Activated CD4-positive, alpha-beta T cell treated with anti-CD3 and anti-CD28 coated beads for 24 hours (primary cell): ENCODE results near the gene CEACAM19.
"Not testable (repeated sequence)": the region's sequence is repeated elsewhere in the genome, so short reads cannot be mapped to it uniquely, and the experiment has no call there.

Experiments used
- DNase-seq, 2 donors: peaks; one replicate each; pipeline ENCODE4 v3.0.0-alpha.2; 2020; ENCODE audit warnings: low read depth in 2 of 2

The CEACAM19 gene

DNA sequence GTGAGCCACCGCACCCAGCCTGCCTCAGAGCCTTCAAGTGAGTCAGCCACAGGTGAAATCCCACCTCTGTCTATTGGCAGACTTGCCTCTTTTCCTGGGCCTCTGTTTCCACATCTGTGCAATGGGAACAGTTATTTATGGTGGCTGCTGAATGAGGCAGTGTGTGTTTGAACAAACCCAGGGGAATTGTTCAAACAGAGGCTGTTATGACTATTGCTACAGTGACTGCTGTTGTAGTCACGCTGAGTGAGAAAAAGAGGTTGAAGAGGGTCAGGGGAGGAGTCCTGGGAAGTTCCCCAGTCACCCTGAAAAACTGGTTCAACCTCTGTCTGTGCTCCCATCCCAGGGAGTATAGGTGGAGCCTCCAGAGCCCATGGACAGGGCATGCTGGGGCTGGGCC is at the start of gene CEACAM19:
Gene CEACAM19 (plus strand): TSS at position 83 of the 400 bp plus-strand sequence. CDS start 450 bp downstream, outside the sequence.
- DNase-seq = no peak

GRCh38 chr19:44623080-44623479 is 48.2 kb upstream of the CEACAM19 start:
- DNase-seq = no peak

- DNase-seq = no peak
Observed at GRCh38 chr19:44623626-44624025, 47.7 kb upstream of the CEACAM19 start.

DNA sequence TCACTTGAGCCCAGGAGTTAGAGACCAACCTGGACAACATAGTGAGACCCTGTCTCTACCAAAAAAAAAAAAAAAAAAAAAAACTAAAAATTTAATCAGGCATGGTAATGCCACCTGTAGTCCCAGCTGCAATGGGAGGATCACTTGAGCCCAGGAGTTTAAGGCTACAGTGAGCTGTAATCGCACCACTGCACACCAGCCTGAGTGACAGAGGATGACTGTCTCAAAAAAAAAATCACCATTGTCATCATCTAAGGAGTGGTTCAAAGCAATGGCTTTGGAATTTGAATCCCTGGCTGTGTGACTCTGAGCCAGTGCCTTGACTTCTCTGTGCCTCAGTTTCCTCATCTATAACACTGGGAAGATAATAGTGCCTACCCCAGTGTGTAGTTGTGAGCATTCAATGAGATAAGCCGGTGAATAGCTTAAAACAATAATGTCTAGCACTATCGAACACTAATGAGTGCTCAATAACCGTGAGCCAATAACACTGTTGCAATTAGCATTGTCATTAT is 46.4 kb upstream of the CEACAM19 start:
- no peak for DNase-seq

GRCh38 chr19:44625637-44626036 is 45.6 kb upstream of the CEACAM19 start:
- DNase-seq = not testable (repeated sequence)

- no peak for DNase-seq
Observed at GRCh38 chr19:44626048-44626624, 45.1 kb upstream of the CEACAM19 start.

DNA sequence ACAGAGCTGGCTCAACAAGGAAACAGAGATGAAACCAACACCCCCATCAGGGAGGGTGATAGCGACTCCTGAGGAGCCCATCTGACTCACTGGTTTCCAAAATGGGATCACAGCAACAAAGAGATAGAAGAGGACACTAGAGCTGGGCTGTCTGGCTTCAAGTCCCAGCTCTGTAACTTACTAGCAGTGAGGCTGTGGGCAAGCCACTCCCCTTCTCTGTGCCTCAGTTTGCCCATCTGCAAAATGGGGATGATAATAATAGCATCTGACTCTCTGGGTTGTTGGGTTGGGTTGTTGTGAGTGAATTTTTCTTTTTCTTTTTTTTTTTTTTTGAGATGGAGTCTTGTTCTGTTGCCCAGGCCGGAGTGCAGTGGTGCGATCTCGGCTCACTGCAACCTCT is 43.7 kb upstream of the CEACAM19 start:
- DNase-seq = no peak

- DNase-seq = no peak
Observed at GRCh38 chr19:44628793-44629192, 42.5 kb upstream of the CEACAM19 start.

GRCh38 chr19:44631611-44632010 is 39.7 kb upstream of the CEACAM19 start:
- DNase-seq = not testable (repeated sequence)

GRCh38 chr19:44634058-44634457 is 37.2 kb upstream of the CEACAM19 start:
- not testable (repeated sequence) for DNase-seq

DNA sequence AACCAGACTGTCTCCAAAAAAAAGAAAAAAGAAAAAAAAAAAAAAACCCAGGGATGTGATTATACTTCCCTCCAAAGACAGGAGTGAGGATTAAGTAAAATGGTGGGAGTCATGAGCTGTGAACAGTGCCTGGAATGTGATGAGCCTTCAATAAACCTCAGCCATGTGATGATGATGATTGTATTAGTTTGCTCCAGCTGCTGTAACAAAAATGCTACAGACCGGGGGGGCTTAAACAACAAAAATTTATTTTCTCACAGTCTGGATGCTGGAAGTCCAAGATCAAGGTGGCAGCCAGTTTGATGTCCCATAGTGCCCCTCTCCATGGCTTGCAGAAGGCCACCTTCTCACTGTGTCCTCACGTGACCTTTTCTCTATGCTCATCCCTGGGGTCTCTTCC is 36.5 kb upstream of the CEACAM19 start:
- no peak for DNase-seq

GRCh38 chr19:44635581-44636438 is 35.5 kb upstream of the CEACAM19 start:
- no peak for DNase-seq

- no peak for DNase-seq
Observed at GRCh38 chr19:44636439-44637389, 34.6 kb upstream of the CEACAM19 start.

DNA sequence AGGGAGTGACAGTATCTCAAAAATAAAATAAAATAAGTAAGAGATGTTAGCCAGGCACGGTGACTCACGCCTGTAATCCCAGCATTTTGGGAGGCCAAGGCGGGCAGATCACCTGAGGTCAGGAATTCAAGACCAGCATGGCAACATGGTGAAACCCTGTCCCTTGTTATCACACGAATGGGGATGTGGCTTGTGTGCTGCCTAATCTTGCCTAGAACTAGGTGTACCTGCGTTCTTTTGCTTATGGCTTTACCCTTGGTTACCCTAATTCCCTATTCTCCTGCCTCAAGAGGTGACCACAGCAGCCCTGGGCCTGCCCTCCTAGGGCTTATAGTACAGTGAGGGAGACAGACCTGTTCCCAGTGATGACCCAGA is 33.9 kb upstream of the CEACAM19 start:
- DNase-seq = no peak

DNA sequence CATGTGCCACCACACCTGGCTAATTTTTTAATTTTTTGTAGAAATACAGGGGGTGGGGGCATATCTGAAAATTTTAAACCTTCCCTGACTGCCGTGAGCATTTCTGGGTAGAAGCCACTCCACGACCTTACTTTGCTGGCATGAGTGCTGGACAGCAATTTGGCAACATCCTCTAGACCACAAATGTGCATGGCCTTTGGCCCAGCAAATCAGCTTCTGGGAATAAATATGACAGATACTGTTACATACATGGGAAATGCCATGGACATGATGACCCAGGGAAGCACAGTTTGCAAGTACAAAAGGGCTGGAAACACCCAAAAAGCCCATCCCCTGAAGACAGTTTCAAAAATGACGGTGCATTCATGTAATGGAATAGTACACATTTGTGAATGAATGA is 30.8 kb upstream of the CEACAM19 start:
- no peak for DNase-seq

DNA sequence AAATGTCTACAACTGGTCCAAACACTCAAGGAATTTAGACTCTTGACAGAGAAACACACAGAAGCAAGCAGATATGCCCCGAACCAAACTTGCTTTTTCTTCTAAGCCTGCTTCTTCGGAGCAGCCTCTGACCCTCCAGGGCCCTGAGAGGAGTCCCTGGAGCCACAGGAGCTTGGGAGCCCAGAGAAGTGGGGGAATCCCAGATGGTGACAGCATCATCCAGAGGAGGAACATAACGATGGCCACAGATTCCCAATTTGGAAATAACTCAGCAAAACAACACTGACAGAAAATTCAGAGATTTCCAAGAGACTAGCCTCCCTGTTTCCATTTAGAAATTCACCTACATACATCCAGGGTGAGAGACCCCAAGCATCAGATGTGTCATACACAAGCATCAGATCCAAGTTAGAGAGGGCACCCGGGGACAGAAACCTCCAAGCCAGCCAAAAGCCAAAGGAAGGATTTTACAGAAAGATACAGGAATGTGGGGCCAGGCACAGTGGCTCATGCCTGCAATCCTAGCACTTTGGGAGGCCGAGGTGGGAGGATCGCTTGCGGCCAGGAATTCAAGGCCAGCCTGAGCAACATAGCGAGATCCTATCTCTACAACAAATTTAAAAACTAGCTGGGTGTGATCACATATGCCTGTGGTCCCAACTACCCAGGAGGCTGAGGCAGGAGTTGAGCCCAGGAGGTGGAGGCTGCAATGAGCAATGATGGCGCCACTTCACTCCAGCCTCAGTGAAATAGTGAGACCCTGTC is 29.6 kb upstream of the CEACAM19 start:
- DNase-seq = no peak

GRCh38 chr19:44642377-44642776 is 28.9 kb upstream of the CEACAM19 start:
- DNase-seq = no peak

DNA sequence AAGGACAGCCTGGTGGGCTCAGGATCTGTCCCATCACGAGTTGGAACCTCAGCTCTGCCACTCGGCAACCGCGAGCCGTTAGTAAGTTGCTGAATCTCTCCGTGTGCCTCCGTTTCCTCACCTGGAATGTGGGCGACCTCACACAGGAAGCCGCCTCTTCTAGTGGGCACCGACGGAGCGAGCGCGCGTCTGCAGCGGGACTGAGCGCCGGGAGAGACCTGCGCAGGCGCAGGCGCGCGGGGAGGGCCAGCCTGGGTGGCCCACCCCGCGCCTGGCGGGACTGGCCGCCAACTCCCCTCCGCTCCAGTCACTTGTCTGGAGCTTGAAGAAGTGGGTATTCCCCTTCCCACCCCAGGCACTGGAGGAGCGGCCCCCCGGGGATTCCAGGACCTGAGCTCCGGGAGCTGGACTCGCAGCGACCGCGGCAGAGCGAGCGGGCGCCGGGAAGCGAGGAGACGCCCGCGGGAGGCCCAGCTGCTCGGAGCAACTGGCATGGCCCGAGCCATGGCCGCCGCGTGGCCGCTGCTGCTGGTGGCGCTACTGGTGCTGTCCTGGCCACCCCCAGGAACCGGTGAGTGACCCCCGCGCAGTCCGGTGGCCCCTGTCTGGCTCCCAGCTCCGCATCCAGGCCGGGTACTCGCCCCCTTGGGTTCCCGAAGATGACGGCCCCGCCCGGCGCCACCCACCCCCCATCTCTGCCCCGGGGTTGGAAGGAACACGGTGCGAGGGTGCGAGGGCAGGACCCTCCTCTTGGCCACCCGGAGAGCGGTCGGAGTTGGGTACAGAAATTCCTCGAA is 27.5 kb upstream of the CEACAM19 start, which contains the start of gene PVR:
Gene PVR (plus strand): TSS at position 306 of the 797 bp plus-strand sequence. CDS start 187 bp downstream, at position 493.
- peak; percentile 1 to 39 for DNase-seq

GRCh38 chr19:44644402-44645016 is 26.8 kb upstream of the CEACAM19 start:
- DNase-seq = peak in 1 of 2 donors; percentile 4
